G401 (cell line): Measurements from ENCODE around the gene CLSTN2. TPM values are rescaled to one million over a fixed set of nuclear protein-coding genes. Genes with fewer than 3 reads are reported as not detected.
A peak's percentile ranks its signal among the peaks of the same experiment; 100 is the strongest.

Experiments used
- DNase-seq: peaks from one replicate; pipeline ENCODE4 v3.0.0-alpha.2; 2015; ENCODE audit warnings: low spot score
- in situ Hi-C: cut with HindIII; loops from 2 replicates; pipeline ENCODE4 v1.10.0; 2016; ENCODE audit warnings: low sequenced_read_pairs, mixed read lengths
- total RNA-seq: library from RNA; depleted of rRNA; stranded (reverse); fragments of >200 nt; shearing (Covaris generic); gene quantifications from 2 replicates; pipeline ENCODE4 v1.2.3, GENCODE V29; 2014

Gene CLSTN2
- total RNA-seq, 1 experiment from 2014 or later, result 5.2 TPM

DNA sequence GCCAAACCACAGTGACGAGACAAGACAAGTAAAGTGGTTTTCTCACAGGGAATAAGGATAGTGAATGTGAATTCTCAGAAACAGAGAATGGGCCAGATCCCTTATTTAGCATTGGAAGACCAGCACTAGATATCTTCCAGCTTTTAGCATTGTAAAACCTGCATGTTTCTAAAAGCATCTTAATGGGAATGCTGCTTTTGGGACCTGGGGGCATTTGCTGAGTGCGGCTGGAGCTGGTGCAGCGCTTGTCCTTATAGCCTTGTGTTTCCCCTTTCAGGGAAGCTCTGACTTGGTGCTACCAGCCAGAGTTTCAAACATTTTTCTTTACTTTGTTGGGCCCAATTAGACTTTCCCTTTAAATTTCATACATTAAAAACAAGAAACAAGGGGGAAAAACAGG lies 52.9 kb downstream of the CLSTN2 start:
- DNase-seq, result no peak
- in situ Hi-C loops, result no loop called here

DNA sequence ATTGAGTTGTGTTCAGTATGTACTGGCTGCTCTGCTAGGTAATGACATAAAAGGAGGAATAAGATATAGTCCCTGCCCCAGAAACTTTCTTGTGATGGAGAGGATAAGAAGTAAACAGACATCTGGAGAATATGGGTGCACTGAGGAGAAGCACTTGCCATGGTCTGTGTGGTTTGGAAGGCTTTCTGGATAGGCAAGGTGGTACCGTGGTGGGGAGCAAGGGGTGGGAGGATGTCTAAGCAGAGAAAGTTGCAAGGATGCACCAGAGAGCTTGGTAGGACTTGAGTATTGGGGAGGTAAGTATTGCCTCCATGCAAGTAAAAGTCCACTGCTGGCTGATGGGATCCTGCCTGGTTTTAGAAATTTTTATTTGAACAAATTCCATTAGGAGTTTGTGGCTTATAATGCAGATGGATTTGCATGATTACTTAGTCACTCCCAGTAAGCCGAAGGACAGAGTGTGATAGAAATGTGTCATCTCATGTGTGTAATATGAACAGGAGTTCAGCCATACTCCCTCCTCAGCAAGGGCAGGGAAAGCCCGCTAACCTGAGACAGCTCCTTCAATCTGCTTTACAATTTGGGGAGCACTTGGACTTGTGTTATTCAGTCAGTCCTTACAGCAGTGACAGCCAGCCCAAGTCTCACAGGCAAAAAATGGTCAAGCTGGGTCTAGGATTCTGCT lies 53.6 kb downstream of the CLSTN2 start:
- in situ Hi-C loops, result no loop called here
- no peak for DNase-seq

DNA sequence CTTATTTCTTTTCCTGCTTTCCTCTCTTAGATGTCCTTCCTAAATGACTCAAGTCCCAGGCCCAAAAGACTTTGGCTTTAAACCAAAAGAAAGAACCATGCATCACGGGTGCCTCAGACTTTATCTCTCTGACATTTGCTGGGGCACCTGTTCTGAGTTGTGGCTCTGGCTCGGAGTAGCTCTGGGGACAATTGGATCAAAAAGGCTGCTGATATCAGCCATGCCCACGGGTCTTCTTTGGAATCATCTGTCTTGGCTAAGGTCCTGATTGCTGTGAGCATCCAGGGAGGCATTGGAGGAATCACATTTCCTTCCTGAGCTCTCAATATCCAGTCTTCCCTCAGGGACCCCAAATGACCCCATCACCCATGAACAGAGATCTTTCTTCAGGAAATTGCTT lies 59.9 kb downstream of the CLSTN2 start:
- DNase-seq, result no peak
- in situ Hi-C loops, result no loop called here

DNA sequence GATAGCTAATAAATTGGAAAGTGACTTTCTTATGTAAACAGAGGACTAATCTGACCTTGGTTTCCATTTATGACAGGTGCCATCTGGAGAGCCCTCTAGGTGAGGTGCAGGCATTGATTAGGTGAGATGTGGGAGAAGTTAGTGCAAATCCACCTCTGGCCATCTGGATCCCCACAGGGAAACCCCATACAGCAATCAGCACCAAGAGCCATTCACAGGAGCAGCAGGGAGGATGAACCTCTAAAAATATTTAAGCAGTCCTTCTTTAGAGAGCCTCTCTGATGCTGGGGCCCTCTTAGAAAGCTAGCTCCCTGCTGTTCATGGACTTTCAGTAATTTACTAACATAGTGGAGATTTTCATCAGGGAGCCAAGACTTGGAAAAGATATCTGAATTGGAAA lies 69.3 kb downstream of the CLSTN2 start:
- in situ Hi-C loops, result no loop called here
- no peak for DNase-seq

DNA sequence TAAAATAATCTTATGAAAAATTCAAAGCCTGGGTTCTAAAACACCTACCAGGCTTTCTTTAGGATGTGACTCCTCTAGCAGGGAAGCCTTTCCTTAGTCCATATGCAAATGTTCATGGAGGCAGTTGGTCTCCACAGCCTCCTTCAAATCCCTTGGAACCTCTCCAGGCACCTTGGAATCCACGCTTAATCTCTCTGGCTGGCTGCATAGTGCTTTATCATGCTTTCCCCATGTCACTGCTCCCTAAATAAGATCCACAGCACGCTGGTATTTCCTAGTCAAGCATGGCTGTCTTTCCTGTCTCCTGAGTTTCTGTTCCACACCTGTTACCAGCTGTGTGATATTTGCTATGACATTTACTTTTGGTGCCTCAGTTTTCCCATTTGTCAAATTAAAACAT lies 71.3 kb downstream of the CLSTN2 start:
- in situ Hi-C loops, result no loop called here
- DNase-seq, result no peak

DNA sequence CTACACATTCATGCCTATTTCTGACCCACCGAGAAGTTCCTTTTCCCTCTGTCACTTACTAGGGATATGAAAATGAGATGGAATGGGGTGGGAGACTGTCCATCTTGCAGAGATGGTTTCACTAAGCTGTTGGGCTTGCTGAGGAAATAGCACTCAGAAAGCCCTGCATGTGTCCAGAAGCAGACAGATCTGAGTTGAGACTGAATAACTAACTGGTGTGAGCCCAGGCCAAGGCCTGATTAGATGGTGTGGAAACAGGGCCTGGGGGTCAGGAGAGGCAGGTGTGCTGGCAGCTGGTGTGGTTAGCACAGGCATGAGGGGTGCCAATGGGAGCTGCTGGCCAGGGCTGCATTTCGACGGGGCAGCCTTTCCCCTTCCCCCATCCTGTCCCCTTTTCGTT lies 72.1 kb downstream of the CLSTN2 start:
- in situ Hi-C loops, result no loop called here
- no peak for DNase-seq

DNA sequence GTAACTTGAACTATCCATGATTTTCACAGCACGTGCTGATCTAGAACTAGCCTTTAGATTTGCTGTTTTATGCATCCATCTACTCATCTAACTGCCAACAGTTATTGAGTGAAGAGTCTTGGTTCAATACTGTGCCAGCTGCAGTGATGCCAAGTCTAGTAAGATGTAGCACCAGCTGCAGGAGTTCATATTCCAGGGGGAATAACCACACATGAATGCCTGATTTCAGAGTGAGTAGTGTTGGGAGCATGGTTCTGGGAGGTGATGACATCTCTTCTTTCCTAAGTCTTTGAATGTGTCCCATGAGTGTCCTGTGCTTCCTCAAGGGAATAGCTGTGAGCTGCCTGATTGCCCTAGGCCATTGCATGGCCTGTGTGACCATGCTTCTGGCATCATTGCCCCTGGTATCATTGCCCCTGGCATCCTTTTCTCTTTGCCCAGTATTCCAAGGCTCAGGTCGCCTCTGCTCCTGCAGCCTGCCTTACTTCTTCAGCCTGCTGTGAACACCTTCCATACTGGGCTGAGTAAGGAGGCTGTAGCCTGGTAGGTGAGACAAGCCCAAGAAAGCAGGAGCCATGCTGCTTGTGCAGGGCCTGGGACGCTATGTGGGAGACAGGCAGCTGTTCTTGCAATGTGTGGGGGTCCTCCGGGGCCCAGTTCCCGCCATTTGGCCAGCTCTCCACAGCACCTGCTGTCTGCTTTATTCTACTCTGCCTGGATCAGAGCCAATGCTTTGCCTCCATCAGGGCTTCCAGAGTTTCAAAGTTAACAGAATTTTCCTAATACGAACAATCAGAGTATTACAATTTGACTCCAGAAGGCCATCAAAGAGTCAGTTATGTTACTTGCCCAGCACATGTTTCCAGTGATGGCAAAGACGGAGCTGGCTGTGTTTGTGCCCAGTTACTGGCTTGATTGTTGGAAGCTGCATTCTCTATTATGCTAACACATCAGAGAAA lies 73.2 kb downstream of the CLSTN2 start:
- DNase-seq, result no peak
- in situ Hi-C loops, result no loop called here

DNA sequence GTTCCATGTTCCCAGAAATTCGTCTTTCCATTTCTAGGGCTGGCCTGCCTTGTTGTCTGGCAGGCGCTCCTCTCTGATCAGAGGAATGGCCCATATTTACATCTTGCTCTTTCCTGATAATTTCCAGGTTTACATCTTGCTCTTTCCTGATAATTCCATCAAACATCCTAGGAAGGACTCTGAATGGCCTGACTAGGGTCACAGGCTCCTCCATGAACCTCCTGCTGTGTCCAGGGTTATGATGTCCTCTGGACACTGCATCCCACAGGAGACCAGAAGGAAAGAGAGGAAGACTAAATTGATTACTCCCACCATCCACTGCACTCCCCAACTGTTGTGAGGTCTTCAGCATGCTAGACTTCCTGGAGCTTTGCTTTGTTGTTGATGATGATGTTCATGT lies 75.4 kb downstream of the CLSTN2 start:
- in situ Hi-C loops, result no loop called here
- DNase-seq, result no peak

DNA sequence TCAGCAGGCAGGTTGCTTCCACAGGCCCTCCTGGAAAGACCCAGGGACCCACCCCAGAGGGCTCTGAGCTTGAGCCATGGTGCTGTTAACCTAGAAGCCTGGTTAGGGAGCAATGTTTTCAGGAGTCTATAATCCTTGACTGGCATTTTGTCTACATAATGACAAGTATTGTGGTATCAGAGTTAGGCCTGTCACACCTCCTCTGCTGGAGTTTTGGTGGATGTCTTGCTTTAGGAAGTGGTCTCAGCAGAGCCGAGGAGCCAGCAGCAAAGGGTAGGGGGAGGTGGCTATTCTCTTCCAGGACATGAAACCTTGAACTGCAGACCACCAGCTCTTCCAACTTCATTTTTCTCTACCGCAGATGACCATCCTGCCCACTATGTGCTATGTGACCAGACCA lies 76.1 kb downstream of the CLSTN2 start:
- DNase-seq, result no peak
- in situ Hi-C loops, result no loop called here

DNA sequence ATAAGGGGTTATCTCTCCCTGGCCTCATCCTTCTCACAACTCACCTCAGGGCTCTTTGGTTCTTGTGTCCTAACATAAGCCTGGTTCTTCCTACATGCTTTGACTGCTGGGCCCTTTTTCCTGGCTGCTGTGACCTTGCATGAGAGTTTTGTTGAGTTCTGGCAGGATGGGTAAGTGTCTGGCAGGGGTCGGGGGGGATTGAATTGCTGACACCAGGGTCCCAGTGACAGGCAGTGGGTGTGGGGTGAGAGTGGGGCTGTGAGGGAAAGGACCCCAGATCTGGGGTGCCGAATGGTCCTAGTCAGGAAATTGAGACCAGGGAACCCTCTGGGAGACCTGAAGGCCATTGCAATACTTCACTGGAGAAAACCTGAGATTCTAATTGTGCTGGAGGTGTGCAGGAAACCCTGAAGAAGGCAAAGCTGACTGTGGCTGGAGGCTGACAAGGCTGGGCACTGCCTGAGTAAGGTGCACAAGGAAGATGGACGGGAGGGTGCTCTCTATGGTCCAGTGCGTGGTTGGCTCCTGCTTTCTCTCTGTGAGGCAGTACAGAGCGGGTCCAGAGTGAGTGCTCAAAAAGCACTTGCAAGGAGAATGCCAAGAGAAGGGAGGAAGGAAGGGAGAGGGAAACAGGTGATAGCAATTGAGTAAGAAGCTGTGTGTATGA lies 76.8 kb downstream of the CLSTN2 start:
- in situ Hi-C loops, result no loop called here
- no peak for DNase-seq

DNA sequence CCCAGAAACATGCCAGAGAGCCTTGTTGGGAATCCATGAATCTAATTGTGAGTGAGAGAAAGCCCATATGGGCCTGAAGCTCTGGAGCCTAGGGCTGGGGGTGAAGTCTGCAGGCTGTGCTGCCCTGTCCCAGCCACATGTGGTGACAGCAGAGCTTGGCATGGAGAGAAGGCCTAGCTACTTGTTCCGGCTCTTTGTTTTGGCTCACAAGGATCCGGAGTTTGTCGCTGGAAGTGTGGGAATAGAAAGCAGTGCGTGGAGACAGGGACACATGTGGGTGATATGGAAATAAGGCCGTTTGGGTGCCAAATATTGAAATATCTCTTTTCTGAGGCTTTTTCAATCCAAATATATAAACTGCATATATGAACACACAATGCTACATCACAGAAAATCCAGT lies 78.2 kb downstream of the CLSTN2 start:
- in situ Hi-C loops, result no loop called here
- DNase-seq, result no peak

DNA sequence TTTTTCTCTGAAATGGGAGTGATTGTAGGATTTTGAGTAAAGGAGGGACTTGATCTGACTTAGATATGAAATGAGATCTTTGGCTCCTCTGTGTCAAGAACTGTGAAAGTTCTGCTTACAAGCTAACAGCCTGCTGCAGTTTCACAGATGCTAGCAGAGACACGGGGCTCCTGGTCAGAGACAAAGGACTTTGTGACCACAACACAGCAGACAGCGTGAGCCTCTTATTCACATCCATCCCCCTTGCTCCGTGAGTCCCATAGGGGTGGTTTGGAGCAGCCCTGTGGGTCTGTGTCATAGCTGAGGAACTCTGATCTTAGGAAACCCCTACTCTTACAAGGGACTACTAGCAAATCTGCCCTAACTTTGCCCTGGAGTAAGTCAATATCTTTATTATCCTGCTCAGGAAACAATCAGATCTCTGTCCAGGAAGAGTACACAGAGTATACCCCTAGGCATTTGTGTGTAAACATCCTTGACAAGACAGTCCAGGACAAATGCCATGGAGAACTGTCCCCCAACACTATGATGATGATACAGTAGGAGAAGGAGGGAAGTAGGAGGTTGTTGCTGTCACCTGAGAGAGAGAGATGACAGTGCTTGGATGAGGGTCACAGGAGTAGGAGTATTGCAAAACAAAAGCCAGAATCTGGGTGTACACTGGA lies 80.0 kb downstream of the CLSTN2 start:
- no peak for DNase-seq
- in situ Hi-C loops, result no loop called here

DNA sequence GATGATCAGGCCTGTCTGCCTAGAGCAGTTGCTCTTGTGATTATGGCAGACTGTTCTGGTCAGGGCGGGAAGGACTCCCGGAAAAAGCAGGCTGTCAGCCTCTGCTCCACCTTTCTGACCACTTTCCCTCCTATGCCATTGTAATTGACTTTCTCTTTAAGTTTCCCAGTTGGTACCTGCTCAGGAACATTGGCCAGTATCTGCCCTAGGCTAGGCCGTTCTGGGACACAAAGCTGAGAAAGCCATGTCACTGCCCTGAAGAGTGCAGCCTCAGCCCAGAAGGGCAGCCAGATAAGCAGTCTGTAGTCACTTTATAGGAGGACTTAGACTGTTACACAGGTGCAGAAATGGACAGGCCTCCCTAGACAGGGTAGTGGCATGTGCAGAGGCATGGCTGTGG lies 80.8 kb downstream of the CLSTN2 start:
- DNase-seq, result no peak
- in situ Hi-C loops, result no loop called here

DNA sequence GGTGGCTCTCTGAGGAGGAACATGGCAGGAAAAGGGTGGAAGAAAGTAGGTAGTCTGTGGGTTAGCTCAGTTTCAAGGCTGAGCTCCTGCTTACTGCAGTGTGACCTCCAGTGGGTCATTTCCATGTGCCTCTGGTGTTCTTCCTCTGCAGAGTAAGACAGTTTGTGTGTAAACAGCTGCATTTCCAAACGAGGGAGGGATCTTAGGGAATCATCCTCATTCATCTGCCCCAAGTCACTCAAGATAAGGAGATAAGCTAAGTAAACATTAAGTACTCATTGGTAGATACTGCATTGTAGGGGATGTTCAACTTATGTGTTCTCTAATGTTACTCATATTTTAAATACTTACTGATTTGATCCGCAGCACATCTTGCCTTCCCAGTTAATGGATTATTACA lies 83.6 kb downstream of the CLSTN2 start:
- in situ Hi-C loops, result no loop called here
- DNase-seq, result no peak

DNA sequence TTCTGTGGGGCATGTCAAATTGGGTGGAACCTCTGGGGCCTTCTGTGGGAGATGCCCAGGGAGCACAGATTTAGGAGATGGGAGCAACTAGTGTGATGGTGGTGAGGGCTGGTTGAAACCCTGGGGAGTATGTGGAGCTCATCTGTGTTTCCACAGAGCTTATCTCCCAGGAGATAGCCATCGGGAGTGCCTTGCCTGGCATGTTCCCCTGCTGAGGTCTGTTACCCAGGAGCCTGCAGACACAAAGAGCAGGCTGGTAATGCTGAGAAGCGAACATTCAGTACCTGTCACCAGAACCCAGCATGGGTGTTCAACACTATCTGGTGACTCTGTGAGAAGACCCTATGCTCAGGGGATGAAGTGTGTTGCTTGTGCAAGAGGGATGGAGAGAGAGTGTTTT lies 85.0 kb downstream of the CLSTN2 start:
- DNase-seq, result no peak

DNA sequence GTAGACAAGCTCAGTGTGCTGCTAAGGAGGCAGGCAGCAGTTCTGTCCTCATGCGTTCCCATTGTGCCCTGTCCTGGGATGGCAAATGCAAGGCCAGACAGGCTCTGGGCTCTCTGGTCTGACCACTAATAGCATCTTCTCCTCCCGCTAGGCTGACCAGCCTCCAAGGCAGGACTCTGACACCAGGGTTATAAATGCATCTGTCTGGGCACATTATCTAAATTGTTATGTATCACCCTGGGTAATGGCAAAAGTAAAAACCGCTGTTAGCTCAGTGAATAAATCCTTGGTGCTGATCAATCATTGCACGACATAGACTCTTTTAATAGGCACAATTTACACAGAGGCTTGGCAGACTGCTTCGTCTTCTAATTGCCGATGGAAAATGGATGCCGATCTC lies 85.6 kb downstream of the CLSTN2 start:
- in situ Hi-C loops, result no loop called here
- no peak for DNase-seq

More for the DNA sequence above, 85.0 kb downstream of the CLSTN2 start:
- in situ Hi-C loops, result no loop called here

DNA sequence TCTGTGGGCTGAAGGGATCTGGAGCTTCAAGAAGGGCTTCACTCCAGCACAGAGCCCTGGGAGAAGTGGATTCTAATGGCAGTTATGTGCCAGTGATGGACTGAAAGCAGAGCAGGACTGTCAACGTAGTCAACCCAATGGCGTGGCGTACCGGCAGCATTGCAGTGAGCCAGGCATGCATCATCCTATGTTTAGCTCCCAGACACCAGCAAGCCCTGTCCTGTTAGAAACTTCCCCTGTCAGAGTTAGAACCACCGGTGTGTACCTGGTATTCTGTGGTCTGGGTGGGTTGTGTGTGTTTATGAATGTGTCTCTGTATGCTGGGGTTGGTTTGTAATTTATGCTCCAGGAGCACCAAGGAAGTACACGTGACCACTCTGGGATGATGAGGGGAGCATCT lies 86.3 kb downstream of the CLSTN2 start:
- in situ Hi-C loops, result no loop called here

DNA sequence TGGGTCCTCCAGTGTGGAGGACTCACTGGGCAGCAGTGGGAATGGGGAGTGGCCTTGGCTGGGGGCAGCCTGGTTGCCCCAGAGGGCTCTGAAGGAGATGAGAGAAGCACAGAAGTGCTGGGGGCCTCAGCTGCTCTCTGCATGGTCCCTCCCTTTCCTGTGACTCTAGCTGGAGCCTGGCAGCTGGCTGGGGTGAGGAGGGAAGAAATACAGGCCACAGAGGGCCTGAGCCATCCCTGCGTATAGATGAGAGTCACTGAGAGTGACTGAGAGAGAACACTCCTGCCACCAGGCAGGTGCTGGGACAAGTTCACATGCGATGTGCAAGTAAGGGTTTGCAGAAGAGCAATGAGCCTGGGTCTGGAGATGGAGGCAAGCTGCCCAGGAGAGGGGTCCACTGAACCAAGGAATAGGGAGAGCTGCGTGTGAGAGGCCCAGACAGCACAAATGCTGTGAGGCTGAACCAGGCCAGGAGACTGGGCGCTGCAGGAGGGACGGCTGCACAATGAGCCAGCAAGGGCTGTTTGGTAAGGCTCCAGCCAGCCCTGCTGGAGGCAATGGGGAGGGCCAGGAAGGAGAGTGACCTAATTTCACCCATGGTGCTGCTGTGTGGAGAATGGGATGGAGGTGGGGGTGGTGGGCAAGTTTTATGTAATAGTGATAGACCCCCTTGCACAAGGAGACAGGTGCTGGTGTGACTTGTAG lies 87.2 kb downstream of the CLSTN2 start:
- in situ Hi-C loops, result no loop called here
- peak; percentile 82 for DNase-seq

More for the DNA sequence above, 86.3 kb downstream of the CLSTN2 start:
- DNase-seq, result no peak
